Lower leg skin (tissue), 4 donors: ENCODE measurements around the gene COL27A1. TPM values are rescaled to one million over a fixed set of nuclear protein-coding genes. Genes with fewer than 3 reads are reported as not detected.

Experiments used
- DNase-seq, 2 donors: peaks; one replicate each; pipeline ENCODE4 v3.0.0-alpha.2; 2019; ENCODE audit warnings: low spot score in 2 of 2
- H3K4me3 ChIP-seq: fragments of 200-600 bp; sonication (generic); 2 replicates; pipeline ENCODE4 v1.5.1; 2017; ENCODE audit warnings: mild to moderate bottlenecking, low read depth; ENCODE audit not compliant: poor library complexity, severe bottlenecking
- CTCF ChIP-seq, 3 donors: fragments of 450-650 bp; IDR thresholded peaks; one replicate each; pipeline ENCODE4 v1.5.1; 2016; ENCODE audit warnings: antibody characterized with exemption in 3 of 3, mild to moderate bottlenecking in 3 of 3, moderate library complexity in 2 of 3
- POLR2A ChIP-seq, 2 donors: fragments of 450-650 bp; IDR thresholded peaks; one replicate each; pipeline ENCODE4 v1.6.1; 2016 to 2017; ENCODE audit warnings: antibody characterized with exemption in 2 of 2, mild to moderate bottlenecking in 1 of 2, moderate library complexity in 1 of 2
- WGBS, 2 donors: methylation state at CpG; one replicate each; pipeline ENCODE4 v1.1.5; 2018; 5-methylcytosine and 5-hydroxymethylcytosine counted together
- intact Hi-C: fragments of 100-400 bp; cut with DNase I; formaldehyde crosslinking; loops from one replicate; pipeline ENCODE4 v1.15.0; 2023; ENCODE audit warnings: low total_unique reads
- microRNA counts, 2 donors: library from miRNA; unstranded; fragments of <30 nt; microRNA quantifications; one replicate each; lab custom pipeline; 2016
- microRNA-seq, 2 donors: library from miRNA; unstranded; fragments of <30 nt; microRNA quantifications; one replicate each; pipeline ENCODE4, GENCODE V29; 2016; ENCODE audit warnings: borderline replicate concordance in 2 of 2, borderline number of aligned reads in 1 of 2
- total RNA-seq, 4 donors: library from RNA; depleted of rRNA; stranded (reverse); fragments of >200 nt; gene quantifications; one replicate each; pipeline ENCODE4 v1.1.0, GENCODE V29; 2016

The COL27A1 gene
- total RNA-seq, 4 donors from 2014 or later, result 9.4 to 16.1 (median 12.3) TPM

- intact Hi-C loops, result no loop called here
- 92 to 98% methylated on average over 6 of the region's 6 CpGs for WGBS, 2 donors
- H3K4me3 ChIP-seq, result no peak overlapping the region
- no peak for TF ChIP-seq POLR2A (IDR thresholded peaks at IDR 0.05)
- no peak for TF ChIP-seq CTCF (IDR thresholded peaks at IDR 0.05)
- DNase-seq, result no peak
Measured at GRCh38 chr9:114355821-114356220, 200.5 kb downstream of the COL27A1 start.

GRCh38 chr9:114356792-114357191 is 201.5 kb downstream of the COL27A1 start:
- intact Hi-C loops, result no loop called here
- H3K4me3 ChIP-seq, result no peak overlapping the region
- TF ChIP-seq POLR2A (IDR thresholded peaks at IDR 0.05) (no peak), CTCF (IDR thresholded peaks at IDR 0.05) (no peak)
- WGBS, 2 donors, result 75 to 86% methylated on average over 6 of the region's 6 CpGs
- no peak for DNase-seq

- intact Hi-C loops, result no loop called here
- no peak for TF ChIP-seq POLR2A (IDR thresholded peaks at IDR 0.05)
- no peak overlapping the region for H3K4me3 ChIP-seq
- no peak for DNase-seq
- WGBS, 2 donors, result 89 to 94% methylated on average over 6 of the region's 6 CpGs
Measured at GRCh38 chr9:114357360-114357759, 202.0 kb downstream of the COL27A1 start.

GRCh38 chr9:114357911-114358328 is 202.6 kb downstream of the COL27A1 start:
- 93 to 94% methylated on average over 6 to 9 of the region's 9 CpGs for WGBS, 2 donors
- intact Hi-C loops, result no loop called here
- H3K4me3 ChIP-seq, result no peak overlapping the region
- DNase-seq, result no peak
- TF ChIP-seq POLR2A (IDR thresholded peaks at IDR 0.05) (no peak), CTCF (IDR thresholded peaks at IDR 0.05) (no peak)

- no peak for DNase-seq
- WGBS, 2 donors, result 96 to 99% methylated on average over 7 of the region's 7 CpGs
- H3K4me3 ChIP-seq, result no peak overlapping the region
- intact Hi-C loops, result no loop called here
- TF ChIP-seq CTCF (IDR thresholded peaks at IDR 0.05) (no peak), POLR2A (IDR thresholded peaks at IDR 0.05) (no peak)
Measured at GRCh38 chr9:114359801-114360200, 204.5 kb downstream of the COL27A1 start.

- intact Hi-C loops, result no loop called here
Measured at GRCh38 chr9:114361542-114361941, 206.2 kb downstream of the COL27A1 start.

More at GRCh38 chr9:114361542-114361941, 206.2 kb downstream of the COL27A1 start:
- WGBS, 2 donors, result 97 to 98% methylated on average over 6 to 7 of the region's 7 CpGs
- TF ChIP-seq CTCF (IDR thresholded peaks at IDR 0.05) (no peak), POLR2A (IDR thresholded peaks at IDR 0.05) (no peak)
- H3K4me3 ChIP-seq, result no peak overlapping the region
- DNase-seq, result no peak

MicroRNAs encoded within 50 kb of the gene (microRNA counts, 767-probe panel; counts per million panel counts)
- microRNA hsa-miR-455-3p (lab: Ali Mortazavi, UCI) (0 to 358 counts per million in 2 donors), microRNA hsa-miR-455-5p (lab: Ali Mortazavi, UCI) (0 to 358 counts per million in 2 donors)

Small RNAs within 50 kb of the gene (microRNA-seq; reads per million reads assigned to microRNA genes)
- gene MIR455, result 2,230 to 2,317 reads per million in 2 donors

Other genes starting within 250 kb of the COL27A1 start
- not detected for gene AMBP, start 77.2 kb upstream of the COL27A1 start, total RNA-seq
- gene KIF12, start 56.2 kb upstream of the COL27A1 start, total RNA-seq, result 1 to 10 TPM in 2 of 4 donors, under 1 TPM in 2; 0.53 to 5.3 (median 1.9) TPM
- not detected for gene ORM1, start 167.6 kb downstream of the COL27A1 start, total RNA-seq
- not detected for gene ORM2, start 174.3 kb downstream of the COL27A1 start, total RNA-seq
- 10 to 100 TPM in 1 of 4 donors, 1 to 10 TPM in 3; 6.4 to 13.2 (median 8.0) TPM for gene AKNA, start 232.4 kb downstream of the COL27A1 start, total RNA-seq